HEK293 (cell line): ENCODE data around the gene KLC4.
A peak's percentile ranks its signal among the peaks of the same experiment; 100 is the strongest.

Source experiments
- BCL6B ChIP-seq: fragments of 450-650 bp; formaldehyde crosslinking; IDR thresholded peaks from 2 replicates; pipeline ENCODE4 v1.5.1; 2017; ENCODE audit warnings: missing biosample characterization, missing genetic modification characterization
- GLI4 ChIP-seq: fragments of 450-650 bp; formaldehyde crosslinking; IDR thresholded peaks from 2 replicates; pipeline ENCODE4 v1.5.1; 2016; ENCODE audit warnings: missing biosample characterization, missing genetic modification characterization
- MEIS1 ChIP-seq: sonication (generic); formaldehyde crosslinking; IDR thresholded peaks from 2 replicates; pipeline ENCODE4 v1.8.1; 2022; ENCODE audit warnings: missing genetic modification reagents, mild to moderate bottlenecking, borderline replicate concordance
- SCRT1 ChIP-seq: fragments of 450-650 bp; formaldehyde crosslinking; IDR thresholded peaks from 2 replicates; pipeline ENCODE4 v1.5.1; 2016; ENCODE audit warnings: missing biosample characterization, missing genetic modification characterization, borderline replicate concordance
- YY2 ChIP-seq: fragments of 450-650 bp; formaldehyde crosslinking; IDR thresholded peaks from 2 replicates; pipeline ENCODE4 v1.5.1; 2016; ENCODE audit warnings: missing biosample characterization, missing genetic modification characterization
- ZBTB11 ChIP-seq: fragments of 450-650 bp; formaldehyde crosslinking; conservative IDR thresholded peaks from 2 replicates; pipeline ENCODE4 v1.5.1; 2016; ENCODE audit warnings: low read depth, missing biosample characterization, missing genetic modification characterization
- ZBTB48 ChIP-seq: fragments of 450-650 bp; formaldehyde crosslinking; IDR thresholded peaks from 2 replicates; pipeline ENCODE4 v1.5.1; 2016; ENCODE audit warnings: missing biosample characterization, missing genetic modification characterization
- ZNF112 ChIP-seq: fragments of 450-650 bp; formaldehyde crosslinking; IDR thresholded peaks from 2 replicates; pipeline ENCODE4 v1.5.0; 2017; ENCODE audit warnings: missing biosample characterization, missing genetic modification characterization
- ZNF121 ChIP-seq: fragments of 450-650 bp; formaldehyde crosslinking; IDR thresholded peaks from 2 replicates; pipeline ENCODE4 v1.5.1; 2016; ENCODE audit warnings: missing biosample characterization, missing genetic modification characterization
- ZNF140 ChIP-seq: fragments of 450-650 bp; formaldehyde crosslinking; IDR thresholded peaks from 2 replicates; pipeline ENCODE4 v1.5.1; 2016; ENCODE audit warnings: missing biosample characterization, missing genetic modification characterization
- ZNF146 ChIP-seq: fragments of 450-650 bp; formaldehyde crosslinking; IDR thresholded peaks from 2 replicates; pipeline ENCODE4 v1.5.1; 2016; ENCODE audit warnings: missing biosample characterization, missing genetic modification characterization
- ZNF169 ChIP-seq: fragments of 450-650 bp; formaldehyde crosslinking; IDR thresholded peaks from 2 replicates; pipeline ENCODE4 v1.5.1; 2016; ENCODE audit warnings: missing biosample characterization, missing genetic modification characterization
- ZNF24 ChIP-seq: fragments of 450-650 bp; formaldehyde crosslinking; IDR thresholded peaks from 2 replicates; pipeline ENCODE4 v1.5.1; 2016; ENCODE audit warnings: missing biosample characterization, missing genetic modification characterization
- ZNF248 ChIP-seq: fragments of 450-650 bp; formaldehyde crosslinking; IDR thresholded peaks from 2 replicates; pipeline ENCODE4 v1.5.1; 2017; ENCODE audit warnings: missing biosample characterization, missing genetic modification characterization
- ZNF335 ChIP-seq: fragments of 450-650 bp; formaldehyde crosslinking; conservative IDR thresholded peaks from 2 replicates; pipeline ENCODE4 v1.5.1; 2016; ENCODE audit warnings: missing biosample characterization, missing genetic modification characterization
- ZNF341 ChIP-seq: fragments of 450-650 bp; formaldehyde crosslinking; IDR thresholded peaks from 2 replicates; pipeline ENCODE4; 2016; ENCODE audit warnings: low read depth, missing biosample characterization, missing genetic modification characterization
- ZNF354C ChIP-seq: fragments of 450-650 bp; formaldehyde crosslinking; IDR thresholded peaks from 2 replicates; pipeline ENCODE4 v1.5.1; 2016; ENCODE audit warnings: missing biosample characterization, missing genetic modification characterization, low read depth, borderline replicate concordance
- ZNF366 ChIP-seq: fragments of 450-650 bp; formaldehyde crosslinking; conservative IDR thresholded peaks from 2 replicates; pipeline ENCODE4 v1.5.1; 2016; ENCODE audit warnings: missing biosample characterization, missing genetic modification characterization
- ZNF37A ChIP-seq: fragments of 450-650 bp; IDR thresholded peaks from 2 replicates; pipeline ENCODE4 v1.5.1; 2018; ENCODE audit warnings: missing biosample characterization, missing genetic modification characterization
- ZNF529 ChIP-seq: fragments of 450-650 bp; formaldehyde crosslinking; IDR thresholded peaks from 2 replicates; pipeline ENCODE4 v1.5.1; 2017; ENCODE audit warnings: missing genetic modification characterization, missing biosample characterization; ENCODE audit not compliant: insufficient replicate concordance
- ZNF549 ChIP-seq: fragments of 450-650 bp; IDR thresholded peaks from 2 replicates; pipeline ENCODE4 v1.5.1; 2018; ENCODE audit warnings: missing biosample characterization, missing genetic modification characterization, mild to moderate bottlenecking, inconsistent platforms, moderate library complexity
- ZNF555 ChIP-seq: fragments of 450-650 bp; formaldehyde crosslinking; conservative IDR thresholded peaks from 2 replicates; pipeline ENCODE4 v1.5.1; 2017; ENCODE audit warnings: missing biosample characterization, mild to moderate bottlenecking, missing genetic modification characterization, inconsistent platforms
- ZNF561 ChIP-seq: fragments of 450-650 bp; IDR thresholded peaks from 2 replicates; pipeline ENCODE4 v1.5.1; 2018; ENCODE audit warnings: missing biosample characterization, missing genetic modification characterization, borderline replicate concordance
- ZNF610 ChIP-seq: fragments of 450-650 bp; formaldehyde crosslinking; IDR thresholded peaks from 2 replicates; pipeline ENCODE4 v1.5.1; 2016; ENCODE audit warnings: missing biosample characterization, missing genetic modification characterization, borderline replicate concordance
- ZNF639 ChIP-seq: fragments of 450-650 bp; formaldehyde crosslinking; IDR thresholded peaks from 2 replicates; pipeline ENCODE4 v1.5.1; 2016; ENCODE audit warnings: missing biosample characterization, missing genetic modification characterization
- ZNF776 ChIP-seq: fragments of 450-650 bp; formaldehyde crosslinking; IDR thresholded peaks from 2 replicates; pipeline ENCODE4 v1.5.0; 2017; ENCODE audit warnings: missing biosample characterization, missing genetic modification characterization, borderline replicate concordance
- ZNF785 ChIP-seq: fragments of 450-650 bp; formaldehyde crosslinking; IDR thresholded peaks from 2 replicates; pipeline ENCODE4 v1.5.1; 2016; ENCODE audit warnings: missing biosample characterization, missing genetic modification characterization
- TF ChIP-seq, protein P1 (sequence below): fragments of 450-650 bp; formaldehyde crosslinking; IDR thresholded peaks from 2 replicates; pipeline ENCODE4 v1.5.1; 2017; ENCODE audit warnings: missing biosample characterization, missing genetic modification characterization
- TF ChIP-seq, protein P2 (sequence below): fragments of 450-650 bp; formaldehyde crosslinking; IDR thresholded peaks from 2 replicates; pipeline ENCODE4 v1.5.1; 2016; ENCODE audit warnings: missing biosample characterization, missing genetic modification characterization, low read depth

The KLC4 gene

DNA sequence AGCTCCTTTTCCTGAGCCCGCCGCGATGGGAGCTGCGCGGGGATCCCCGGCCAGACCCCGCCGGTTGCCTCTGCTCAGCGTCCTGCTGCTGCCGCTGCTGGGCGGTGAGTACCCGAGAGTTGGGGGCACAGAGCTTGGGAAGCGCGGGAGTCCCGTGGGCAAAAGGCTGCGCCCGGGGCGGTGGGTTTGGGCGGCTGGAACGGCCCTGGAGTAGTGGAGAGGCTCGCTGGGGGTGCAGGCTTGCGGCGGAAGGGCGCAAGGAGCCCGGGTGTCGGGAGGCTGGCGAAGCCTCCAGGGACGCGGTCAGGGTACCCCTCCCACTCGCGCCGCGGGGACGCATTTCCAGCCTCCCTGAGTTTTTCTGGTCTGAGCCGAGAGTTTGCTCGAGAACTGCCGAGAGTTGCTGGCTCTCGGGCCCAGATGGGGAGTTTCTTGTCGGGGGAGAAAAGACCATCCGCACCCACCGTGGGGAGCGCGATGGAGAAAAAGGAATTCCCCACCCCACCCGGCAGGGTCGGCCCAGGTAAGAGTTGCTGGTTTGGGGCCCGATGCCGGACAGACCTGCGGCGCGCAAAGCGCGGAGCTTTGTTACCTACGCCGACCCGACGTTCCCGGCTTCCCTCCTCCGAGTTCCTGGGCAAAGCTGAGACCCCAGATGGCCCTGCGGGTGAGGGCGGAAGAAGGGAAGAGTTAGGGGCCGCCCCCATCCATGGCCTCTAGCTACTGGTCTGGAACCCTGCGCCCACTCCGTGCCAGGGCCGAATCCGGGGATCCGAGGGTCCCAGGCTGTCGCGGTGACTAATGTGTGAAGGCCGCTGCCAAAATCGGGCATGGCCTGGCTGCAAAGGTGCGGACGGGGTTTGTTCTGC is 17.3 kb downstream of the KLC4 start (continued):
- TF ChIP-seq ZNF561 (tag by site-specific recombination) (no peak), ZBTB11 (tag by site-specific recombination) (no peak), ZBTB48 (tag by site-specific recombination) (peak; percentile 69), ZNF549 (tag by site-specific recombination) (no peak), ZNF169 (tag by site-specific recombination) (no peak), YY2 (tag by site-specific recombination) (no peak), ZNF354C (tag by site-specific recombination) (no peak), ZNF341 (peak; percentile 99), ZNF146 (no peak), ZNF785 (tag by site-specific recombination) (no peak), ZNF639 (tag by site-specific recombination) (no peak), ZNF248 (tag by site-specific recombination) (no peak), GLI4 (no peak), BCL6B (tag by site-specific recombination) (no peak), ZNF37A (tag by site-specific recombination) (no peak), ZNF529 (tag by site-specific recombination) (no peak), ZNF610 (no peak), ZNF366 (tag by site-specific recombination) (no peak), ZNF140 (tag by site-specific recombination) (no peak), ZNF24 (tag by site-specific recombination) (no peak), ZNF776 (no peak), SCRT1 (no peak), ZNF112 (tag by site-specific recombination) (no peak), ZNF335 (tag by site-specific recombination) (peak; percentile 77; the same call in 1 of the 2 replicates), ZNF121 (no peak), ZNF555 (tag by site-specific recombination) (no peak), MEIS1 (CRISPR knock-in tag) (no peak)
- TF ChIP-seq, protein P1, sequence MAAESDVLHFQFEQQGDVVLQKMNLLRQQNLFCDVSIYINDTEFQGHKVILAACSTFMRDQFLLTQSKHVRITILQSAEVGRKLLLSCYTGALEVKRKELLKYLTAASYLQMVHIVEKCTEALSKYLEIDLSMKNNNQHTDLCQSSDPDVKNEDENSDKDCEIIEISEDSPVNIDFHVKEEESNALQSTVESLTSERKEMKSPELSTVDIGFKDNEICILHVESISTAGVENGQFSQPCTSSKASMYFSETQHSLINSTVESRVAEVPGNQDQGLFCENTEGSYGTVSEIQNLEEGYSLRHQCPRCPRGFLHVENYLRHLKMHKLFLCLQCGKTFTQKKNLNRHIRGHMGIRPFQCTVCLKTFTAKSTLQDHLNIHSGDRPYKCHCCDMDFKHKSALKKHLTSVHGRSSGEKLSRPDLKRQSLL: 0 out of 2 replicates have a peak, but pooled peaks have one; percentile 10
- TF ChIP-seq, protein P2, sequence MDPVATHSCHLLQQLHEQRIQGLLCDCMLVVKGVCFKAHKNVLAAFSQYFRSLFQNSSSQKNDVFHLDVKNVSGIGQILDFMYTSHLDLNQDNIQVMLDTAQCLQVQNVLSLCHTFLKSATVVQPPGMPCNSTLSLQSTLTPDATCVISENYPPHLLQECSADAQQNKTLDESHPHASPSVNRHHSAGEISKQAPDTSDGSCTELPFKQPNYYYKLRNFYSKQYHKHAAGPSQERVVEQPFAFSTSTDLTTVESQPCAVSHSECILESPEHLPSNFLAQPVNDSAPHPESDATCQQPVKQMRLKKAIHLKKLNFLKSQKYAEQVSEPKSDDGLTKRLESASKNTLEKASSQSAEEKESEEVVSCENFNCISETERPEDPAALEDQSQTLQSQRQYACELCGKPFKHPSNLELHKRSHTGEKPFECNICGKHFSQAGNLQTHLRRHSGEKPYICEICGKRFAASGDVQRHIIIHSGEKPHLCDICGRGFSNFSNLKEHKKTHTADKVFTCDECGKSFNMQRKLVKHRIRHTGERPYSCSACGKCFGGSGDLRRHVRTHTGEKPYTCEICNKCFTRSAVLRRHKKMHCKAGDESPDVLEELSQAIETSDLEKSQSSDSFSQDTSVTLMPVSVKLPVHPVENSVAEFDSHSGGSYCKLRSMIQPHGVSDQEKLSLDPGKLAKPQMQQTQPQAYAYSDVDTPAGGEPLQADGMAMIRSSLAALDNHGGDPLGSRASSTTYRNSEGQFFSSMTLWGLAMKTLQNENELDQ (tag by site-specific recombination): no peak
